T follicular helper cell (primary cell): ENCODE results near the gene CLCN3.
"Not testable (repeated sequence)": the region's sequence is repeated elsewhere in the genome, so short reads cannot be mapped to it uniquely, and the experiment has no call there.

ENCODE experiments used
- DNase-seq: peaks from one replicate; pipeline ENCODE4 v3.0.0-alpha.2; 2020; ENCODE audit warnings: low read depth

Gene CLCN3

DNA sequence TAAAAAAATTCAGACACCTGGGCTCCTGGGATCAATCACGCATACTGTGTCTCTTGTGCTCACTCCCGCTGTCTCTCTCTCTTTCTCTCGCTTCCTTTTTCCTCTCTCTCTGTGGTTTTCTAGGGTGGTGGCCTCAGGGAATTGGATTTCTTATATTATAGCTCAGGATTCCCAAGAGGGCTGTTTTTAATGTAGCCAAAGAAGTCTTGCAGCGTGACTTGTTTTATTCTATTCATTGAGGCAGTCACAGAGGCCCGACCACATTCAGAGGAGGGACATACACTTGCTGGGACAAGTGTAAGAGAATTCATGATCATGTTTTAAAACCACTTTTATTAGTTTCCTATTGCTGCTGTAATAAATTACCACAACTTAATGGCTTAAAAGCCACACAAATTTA lies 78.0 kb downstream of the CLCN3 start:
- DNase-seq: no peak

DNA sequence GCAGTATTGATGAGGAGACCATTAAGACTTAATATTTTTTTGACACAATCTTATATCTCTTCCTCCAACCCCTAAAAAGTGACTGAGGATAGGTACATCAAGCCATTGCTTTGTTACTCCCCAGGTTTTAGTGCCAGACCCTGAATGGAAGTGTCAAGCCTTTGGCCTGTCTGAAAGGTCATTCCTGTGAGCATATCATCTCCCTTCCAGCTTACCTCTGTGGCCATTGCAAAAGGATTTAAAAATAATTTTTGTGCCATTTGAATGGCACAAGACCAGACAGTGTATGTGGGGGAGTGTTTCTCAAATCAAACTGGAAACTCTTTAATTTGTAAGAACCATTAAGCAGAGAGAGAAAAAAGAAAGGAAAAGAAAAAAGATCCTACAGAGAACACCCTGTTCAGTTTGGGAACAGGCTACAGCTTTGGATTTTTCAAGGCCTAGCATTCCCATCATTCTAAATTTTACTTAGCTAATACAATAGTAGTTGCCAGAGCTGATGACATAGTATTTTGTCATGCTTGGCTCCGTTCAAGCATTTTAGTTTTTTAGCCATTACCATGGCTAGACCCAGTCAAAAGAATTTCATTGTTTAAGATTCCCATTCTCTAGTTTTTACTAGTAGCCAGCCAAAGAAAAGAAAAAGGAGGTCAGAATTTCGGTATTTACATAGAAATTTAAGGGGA lies 87.7 kb downstream of the CLCN3 start:
- DNase-seq: no peak

DNA sequence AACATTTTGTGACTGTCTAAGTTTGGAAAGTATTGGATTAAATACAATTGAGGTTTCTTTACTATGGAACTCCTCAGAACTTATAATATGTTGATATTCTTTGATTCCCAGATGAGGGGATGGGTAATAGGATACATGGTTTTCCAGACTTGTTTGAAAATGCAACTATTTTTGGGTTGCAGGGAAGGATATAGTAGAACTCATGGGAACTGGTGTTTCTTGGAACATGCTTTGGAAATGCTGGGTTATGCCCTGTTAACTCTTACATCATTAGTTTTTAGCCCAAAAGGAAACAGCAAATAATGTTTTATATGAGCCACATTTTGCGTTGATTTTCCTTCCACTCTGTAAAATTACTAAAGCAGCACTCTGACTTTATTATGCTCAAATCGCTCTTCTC lies 95.4 kb downstream of the CLCN3 start:
- no peak for DNase-seq

DNA sequence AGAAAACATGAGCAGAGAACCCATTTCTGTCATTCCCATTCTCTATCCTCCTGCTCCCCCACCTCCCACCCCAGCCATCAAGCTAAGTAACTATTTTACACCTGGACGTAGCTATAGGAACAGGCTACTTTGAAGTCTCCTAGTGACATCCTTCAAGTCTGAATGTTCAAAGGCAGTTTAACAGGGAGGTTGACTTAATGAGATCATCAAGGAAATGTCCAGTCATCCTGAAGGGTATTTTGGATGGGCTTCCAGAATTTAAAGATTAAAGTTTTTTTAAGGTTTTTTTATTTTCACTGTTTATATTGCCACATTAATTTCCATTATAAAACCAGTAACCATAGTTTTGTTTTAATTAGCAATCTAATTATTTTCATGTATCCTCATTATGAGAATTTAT lies 96.3 kb downstream of the CLCN3 start:
- DNase-seq: no peak

DNA sequence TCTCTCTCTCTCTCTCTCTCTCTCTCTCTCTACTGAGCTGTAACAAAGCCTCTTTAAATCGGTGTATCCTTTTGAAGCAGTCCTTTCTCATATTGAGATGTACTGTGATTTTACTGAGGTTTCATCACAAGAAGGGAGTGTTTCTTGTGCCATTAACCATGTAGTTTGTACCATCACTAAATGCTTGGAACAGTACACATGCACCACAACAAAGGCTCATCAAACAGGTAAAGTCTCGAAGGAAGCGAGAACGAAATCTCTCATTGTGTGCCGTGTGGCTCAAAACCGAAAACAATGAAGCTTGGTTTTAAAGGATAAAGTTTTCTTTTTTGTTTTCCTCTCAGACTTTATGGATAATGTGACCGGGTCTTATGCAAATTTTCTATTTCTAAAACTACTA lies 100.2 kb downstream of the CLCN3 start:
- DNase-seq: no peak

DNA sequence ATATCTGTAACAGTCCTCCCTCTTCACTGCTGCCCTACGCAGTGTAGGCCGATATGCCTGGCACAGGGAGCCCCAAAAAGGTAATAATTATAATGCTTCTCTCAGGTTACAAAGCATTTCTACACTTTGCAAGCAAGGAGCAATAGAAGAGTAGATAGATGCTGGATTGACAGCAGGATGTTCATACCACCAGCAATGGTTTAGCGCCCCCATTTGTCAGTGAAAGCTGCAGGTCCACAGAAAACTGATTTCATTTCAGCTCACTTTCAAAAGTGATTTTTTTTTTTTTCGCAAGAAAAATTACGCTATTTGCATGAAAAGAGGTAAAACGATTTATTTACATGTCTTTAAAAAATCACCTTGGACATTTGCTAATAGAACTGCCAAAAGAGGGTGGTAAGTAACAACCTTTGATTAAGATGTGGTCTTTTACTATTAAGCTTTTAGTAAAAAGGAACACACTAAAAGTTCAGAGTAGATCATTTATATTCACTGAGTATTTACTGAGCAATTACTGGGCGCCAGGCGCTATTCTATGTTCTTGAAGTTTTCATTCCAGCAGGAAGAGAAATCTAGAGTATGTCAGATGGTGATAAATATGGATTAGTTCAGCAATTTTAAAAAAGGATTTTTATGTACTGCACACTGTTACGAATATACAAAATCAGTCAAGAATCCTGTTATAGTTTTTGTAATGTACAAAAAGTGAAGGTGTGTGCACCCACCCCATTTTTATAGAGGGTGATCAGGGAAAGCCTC lies 103.0 kb downstream of the CLCN3 start:
- no peak for DNase-seq

DNA sequence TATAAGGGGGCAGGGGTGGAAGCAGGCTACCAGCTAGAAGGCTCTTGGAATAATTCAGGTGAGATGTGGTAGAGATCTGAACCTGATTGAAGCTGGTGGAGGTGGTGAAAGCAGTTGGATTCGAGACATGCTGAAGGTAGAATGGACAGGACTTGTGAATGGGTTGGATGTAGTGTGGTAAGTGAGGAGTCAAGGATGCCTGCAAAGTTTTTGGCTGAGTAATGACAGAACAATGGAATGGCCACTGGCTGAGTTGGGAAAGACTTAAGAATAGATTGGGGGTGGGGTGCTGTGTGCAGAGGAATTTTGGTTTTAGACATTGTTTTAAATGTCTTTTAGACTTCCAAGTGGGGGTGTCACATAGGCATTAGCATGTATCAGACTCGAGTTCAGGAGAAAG lies 103.9 kb downstream of the CLCN3 start:
- no peak for DNase-seq

DNA sequence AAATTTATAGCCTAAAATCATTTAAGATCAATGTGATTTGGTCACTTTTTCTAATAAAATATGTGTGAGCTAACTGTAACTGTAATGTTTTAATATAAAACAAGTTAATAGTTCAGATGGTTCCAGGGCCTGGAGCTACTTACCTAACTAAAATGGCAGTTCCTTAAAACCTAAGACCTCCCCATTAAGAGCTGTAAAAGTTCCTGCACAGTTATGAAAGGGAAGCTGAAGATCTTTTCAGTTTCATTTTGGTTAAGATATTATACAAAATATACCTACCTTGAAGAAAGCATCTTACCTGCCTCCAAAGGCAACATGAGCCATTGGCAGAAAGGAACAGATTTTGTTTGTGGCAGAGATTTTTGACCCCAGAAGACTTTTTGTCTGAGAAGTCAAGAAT lies 107.2 kb downstream of the CLCN3 start:
- DNase-seq: no peak

DNA sequence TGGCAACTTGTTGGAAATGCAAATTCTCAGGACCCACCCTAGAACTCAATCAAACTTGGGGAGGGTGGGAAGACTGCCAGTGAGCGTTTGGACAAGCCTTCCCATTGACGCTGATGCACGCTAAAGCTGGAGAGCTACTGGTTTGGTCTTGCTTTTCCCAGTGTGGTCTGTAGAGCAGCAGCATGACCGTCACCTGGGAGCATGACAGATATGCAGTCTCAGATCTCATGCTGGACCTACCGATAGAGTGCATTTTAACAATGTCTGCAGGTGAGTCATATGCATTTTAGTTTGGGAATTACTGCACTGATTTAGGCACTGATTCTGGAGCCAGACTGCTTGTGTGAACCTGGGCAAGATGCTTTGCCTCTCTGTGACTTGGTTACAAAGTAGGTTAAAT lies 110.2 kb downstream of the CLCN3 start:
- no peak for DNase-seq

DNA sequence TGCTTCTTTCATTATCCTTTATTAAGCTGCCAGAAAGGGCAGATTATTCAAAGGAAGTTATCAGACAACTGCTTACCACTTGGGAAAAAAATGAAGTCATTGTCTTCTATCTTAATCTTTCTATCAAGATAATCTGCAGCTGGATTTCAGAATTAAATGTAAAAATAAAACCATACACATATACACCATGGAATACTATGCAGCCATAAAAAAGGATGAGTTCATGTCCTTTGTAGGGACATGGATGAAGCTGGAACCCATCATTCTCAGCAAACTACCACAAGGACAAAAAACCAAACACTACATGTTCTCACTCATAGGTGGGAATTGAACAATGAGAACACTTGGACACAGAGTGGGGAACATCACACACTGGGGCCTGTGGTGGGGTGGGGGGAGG lies 118.2 kb downstream of the CLCN3 start:
- DNase-seq: not testable (repeated sequence)

DNA sequence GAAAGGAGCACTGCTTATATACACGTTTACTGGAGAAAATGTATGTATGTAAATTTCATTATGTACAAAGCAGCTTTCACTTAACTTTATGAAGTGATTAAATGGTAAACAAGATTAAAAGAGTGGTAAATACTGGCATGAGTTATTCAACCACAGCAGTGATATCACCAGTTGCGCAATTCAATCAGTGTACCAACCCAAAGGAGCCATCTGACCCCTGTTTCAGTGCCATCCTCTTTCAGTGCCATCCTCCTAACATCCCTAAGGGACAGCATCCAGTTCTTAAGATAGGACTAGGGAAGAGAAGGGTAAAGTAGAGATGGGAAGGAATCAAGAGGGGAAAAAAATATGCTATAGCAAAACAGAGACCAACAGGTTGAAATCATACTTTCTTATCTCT lies 121.2 kb downstream of the CLCN3 start:
- DNase-seq: no peak

DNA sequence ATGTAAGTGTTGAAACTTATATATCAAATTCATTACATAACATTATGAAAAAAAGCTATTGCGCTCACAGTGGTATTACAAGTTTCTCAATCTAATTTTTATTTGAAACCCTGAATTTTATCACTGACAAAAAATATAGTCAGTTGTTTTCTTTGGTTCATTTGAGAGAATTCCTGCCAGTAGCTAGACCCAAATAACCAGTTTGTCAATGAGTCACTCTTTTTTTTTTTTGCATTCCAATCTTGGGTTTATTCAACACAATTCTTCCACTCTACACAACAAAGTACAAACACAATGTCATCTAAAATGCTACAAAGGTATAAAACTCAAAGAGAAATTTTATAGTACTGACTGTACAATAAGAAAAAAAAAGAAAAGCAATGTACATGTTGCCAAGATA lies 124.2 kb downstream of the CLCN3 start:
- no peak for DNase-seq

DNA sequence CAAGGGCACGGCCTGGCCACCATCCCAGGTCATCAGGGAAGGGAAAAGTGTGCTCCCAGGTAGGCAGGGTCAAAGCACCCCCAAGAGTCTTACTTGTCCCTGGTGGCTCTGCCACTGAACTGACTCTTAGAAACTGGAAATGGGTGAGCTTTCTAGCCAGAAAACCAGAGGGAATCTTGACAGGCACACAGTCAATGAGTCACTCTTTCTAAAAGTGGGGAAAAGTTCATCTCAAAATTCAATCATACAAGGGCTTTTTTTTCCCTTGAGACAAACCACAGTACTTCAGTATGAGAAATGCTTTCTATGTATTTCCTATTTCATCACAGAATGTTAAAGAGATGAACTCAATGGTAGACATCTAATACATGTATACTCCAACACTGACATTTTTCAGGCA lies 124.9 kb downstream of the CLCN3 start:
- DNase-seq: no peak

DNA sequence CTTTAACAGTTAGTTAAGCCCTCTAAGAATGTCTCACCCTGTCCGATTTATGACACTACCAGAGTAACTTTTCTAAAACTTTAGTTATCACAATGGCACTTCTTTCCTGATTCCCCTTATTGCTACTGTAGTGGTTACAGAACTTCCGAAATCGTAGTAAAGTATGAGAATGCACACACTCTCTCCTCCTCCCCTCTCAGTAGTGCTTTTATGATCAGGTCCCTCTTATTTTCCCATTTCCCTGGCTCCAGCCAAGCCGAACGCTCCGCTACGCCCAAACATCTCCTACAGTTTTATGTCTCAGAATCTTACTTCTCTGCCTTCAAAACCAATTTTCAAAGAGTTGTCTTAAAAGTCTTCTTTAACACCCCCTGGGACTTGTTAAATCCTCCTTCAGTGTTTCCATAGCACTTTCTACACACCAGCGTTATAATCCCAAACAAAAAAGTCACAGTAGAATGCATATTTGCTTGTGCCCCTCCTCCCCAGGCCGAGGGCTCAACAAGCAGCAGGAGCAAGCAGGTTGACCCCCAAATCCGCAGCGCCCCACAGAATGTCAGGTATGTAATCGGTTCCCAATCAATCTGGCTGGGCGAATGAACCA lies 136.7 kb downstream of the CLCN3 start:
- DNase-seq: no peak

DNA sequence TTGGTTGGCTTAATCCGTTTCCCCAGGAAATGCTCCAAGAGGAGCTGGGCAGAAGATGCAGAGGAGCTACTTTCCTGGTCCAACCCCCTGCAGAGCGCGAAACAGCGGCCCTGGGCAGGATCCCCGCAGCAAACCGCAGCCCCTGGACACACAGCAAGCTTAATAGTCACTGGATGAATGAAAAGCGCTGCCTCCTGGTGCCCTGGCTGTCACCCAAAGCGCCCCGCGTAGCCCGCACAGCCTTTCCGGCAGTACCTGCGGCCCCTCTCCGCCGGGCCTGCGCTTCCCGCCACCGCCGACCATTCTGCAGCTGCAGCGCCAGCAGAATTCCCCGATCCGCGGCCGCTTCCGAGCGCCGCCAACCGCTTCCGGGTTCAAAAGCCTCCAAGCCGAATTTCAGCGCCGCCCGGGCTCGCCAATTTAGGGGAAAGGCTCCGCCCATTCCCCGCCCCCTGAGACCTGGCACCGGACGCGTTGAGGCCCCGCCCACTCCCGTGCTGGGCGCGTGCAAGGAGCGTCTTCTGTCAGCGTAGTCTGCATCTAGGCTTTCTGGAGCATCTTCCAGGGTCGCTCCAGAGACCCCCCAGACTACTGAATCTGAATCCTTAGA lies 137.3 kb downstream of the CLCN3 start, which contains the start of gene HPF1:
Gene HPF1 (minus strand): TSS at position 370 of the 610 bp plus-strand sequence. CDS start 67 bp downstream, at position 303.
- DNase-seq: peak; percentile 89

DNA sequence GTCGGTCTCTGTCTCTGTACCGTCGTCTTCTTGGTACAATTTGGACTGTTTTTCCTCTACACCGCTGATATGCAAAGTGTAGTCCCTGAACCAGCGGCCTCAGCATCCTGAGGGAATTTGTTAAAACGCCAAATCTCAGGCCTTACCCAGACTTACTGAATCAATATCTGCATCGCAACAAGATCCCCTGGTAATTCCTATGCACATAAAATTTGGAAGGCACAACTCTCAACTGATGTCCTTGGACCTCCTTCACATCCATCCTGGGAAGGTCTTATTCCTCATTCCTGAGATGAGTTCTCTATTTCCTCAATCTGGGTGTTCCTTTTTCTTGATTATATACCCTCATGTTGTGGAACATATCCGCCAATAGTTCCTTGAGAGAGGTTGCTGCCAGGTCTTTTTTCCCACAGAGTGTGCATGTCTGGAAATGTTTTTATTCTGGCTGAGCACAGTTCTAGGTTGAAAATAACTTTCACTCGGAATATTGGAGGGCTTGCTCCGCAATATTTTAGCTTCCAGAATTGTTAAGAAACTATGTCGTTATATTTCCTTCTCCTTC lies 138.1 kb downstream of the CLCN3 start:
- DNase-seq: no peak

DNA sequence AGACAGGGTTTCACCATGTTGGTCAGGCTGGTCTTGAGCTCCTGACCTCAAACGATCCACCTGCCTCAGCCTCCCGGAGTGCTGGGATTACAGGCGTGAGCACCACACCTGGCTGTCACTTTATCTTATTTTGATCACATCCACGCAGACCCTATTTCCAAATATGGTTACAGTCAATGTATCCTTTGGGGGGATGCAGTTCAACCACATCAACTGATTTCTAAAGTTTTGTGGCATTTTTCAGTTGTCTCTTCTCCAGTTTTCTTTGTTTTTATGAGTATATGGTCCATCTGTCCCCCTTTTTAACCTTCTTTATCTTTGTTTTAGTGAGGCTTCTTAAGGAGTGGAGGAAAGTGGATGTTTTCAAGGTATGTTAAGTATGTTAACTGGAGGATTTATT lies 141.5 kb downstream of the CLCN3 start:
- no peak for DNase-seq

DNA sequence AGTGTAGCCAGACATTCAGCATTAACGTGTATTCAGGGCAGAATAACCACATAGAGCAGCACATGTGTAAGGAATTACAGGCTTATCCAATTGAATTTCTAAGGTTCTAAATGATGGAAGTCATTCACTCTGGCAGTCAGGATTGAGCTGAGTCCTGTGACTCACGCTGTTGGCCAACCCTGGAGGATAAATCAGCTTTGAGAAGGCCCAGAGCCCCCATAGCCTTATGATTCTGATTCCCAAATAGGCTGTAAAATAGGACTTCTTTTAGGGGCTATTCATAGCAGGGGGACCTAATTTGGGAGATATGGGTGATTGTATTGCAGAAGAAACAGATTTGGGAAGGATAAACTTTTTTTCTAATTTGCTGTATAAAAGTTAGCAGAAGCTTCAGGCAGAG lies 145.5 kb downstream of the CLCN3 start:
- DNase-seq: no peak

DNA sequence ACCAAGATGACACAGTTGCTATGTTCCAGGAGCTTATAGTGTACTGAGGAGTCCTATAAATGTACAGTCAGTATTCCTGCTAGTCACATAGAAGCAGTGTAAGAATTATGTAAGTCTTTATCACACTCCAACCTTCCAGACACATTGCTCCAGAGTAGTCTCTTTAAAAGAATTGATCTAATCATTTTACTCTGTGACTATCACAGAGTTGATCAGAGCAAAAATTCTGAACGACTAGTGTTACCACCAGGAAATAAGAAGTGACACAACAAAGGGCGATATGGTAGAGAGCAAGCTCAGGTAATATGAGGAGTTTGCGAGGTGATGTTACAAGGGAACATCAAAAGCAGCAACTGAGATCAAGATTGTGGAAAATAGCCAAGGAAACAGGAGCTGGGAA lies 146.4 kb downstream of the CLCN3 start:
- DNase-seq: no peak

DNA sequence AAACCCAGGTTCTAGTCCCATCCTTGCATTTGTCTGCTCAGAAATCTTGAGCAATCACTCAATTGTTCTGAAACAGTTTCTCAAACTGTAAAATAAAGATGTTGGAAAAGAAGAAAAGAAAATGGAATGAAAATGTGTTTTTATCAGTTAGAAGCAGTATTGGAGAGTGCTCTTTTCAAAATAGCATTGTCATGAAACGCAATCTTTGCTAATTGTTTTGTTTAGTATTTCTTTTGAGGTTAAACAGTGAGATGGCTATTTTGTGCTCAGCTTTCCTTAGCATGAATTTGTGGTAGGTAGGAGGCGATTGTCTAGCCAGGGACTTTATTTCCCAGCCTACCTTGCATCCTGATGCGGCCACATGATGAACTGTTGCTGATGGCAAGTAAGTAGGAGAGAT lies 148.0 kb downstream of the CLCN3 start:
- no peak for DNase-seq

DNA sequence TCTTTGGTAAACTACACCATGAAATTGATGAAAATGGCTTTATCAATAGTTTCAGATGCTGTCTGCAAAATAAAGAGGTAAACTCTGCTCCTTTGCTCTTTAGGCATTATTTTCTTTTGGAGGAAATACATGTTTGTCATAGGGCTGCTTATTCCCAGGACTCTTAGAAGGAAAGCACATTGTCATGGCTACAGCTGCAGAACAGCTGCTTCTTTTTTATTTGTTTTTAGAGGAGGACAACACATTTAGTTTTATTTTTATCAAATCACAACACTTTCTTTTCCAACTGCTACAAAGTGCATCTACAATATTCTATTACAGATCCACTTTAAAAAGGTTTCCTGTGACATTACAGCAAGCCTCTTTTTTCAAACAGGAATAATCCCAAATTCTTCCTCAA lies 150.0 kb downstream of the CLCN3 start:
- no peak for DNase-seq

DNA sequence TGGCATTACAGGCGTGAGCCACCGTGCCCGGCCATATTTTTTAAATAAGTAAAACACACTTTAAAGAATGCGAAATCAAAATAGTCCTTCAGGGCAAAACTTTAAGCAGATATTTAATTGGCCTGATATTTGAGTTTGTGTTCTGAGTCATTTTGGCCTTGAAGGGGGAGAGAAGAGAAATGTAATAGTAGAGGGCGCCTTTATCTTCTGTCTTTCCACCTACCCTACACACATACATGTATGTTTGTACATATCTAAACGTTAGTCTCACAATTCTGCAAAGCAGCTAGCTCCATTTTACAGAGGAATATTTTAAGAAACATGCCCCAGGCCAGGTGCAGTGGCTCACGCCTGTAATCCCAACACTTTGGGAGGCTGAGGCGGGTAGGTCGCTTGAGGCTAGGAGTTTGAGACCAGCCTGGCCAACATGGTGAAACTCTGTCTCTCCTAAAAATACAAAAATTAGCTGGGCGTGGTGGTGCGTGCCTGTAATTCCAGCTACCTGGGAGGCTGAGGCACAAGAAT lies 151.2 kb downstream of the CLCN3 start:
- not testable (repeated sequence) for DNase-seq
